Kidney glomerular epithelial cell (primary cell): ENCODE data around the gene CNOT8.
"Not testable (repeated sequence)": the region's sequence is repeated elsewhere in the genome, so short reads cannot be mapped to it uniquely, and the experiment has no call there.

Source experiments
- DNase-seq: peaks from one replicate; lab custom pipeline; 2025; lab: John Stamatoyannopoulos, UW

Gene CNOT8

GRCh38 chr5:154858297-154858971, at the start of gene CNOT8:
Gene CNOT8, plus strand, starts transcription at chr5:154858627. Its CDS starts 4,652 bp downstream, at chr5:154863279.
- peak; percentile 93 for DNase-seq

- no peak for DNase-seq
Observed at GRCh38 chr5:154811239-154811638, 47.2 kb upstream of the CNOT8 start.

GRCh38 chr5:154811653-154812465, 46.6 kb upstream of the CNOT8 start:
- DNase-seq, result peak; percentile 63

- no peak for DNase-seq
Observed at GRCh38 chr5:154813158-154813557, 45.3 kb upstream of the CNOT8 start.

- no peak for DNase-seq
Observed at GRCh38 chr5:154813736-154814135, 44.7 kb upstream of the CNOT8 start.

GRCh38 chr5:154815025-154815424, 43.4 kb upstream of the CNOT8 start:
- no peak for DNase-seq

- DNase-seq, result no peak
Observed at GRCh38 chr5:154815684-154816247, 42.7 kb upstream of the CNOT8 start.

- no peak for DNase-seq
Observed at GRCh38 chr5:154816891-154817492, 41.4 kb upstream of the CNOT8 start.

GRCh38 chr5:154817815-154818214, 40.6 kb upstream of the CNOT8 start:
- no peak for DNase-seq

- DNase-seq, result no peak
Observed at GRCh38 chr5:154818471-154819116, 39.8 kb upstream of the CNOT8 start.

- no peak for DNase-seq
Observed at GRCh38 chr5:154819546-154819945, 38.9 kb upstream of the CNOT8 start.

- no peak for DNase-seq
Observed at GRCh38 chr5:154820383-154820782, 38.0 kb upstream of the CNOT8 start.

- DNase-seq, result not testable (repeated sequence)
Observed at GRCh38 chr5:154822896-154823295, 35.5 kb upstream of the CNOT8 start.

- DNase-seq, result no peak
Observed at GRCh38 chr5:154823605-154824004, 34.8 kb upstream of the CNOT8 start.

GRCh38 chr5:154824070-154824469, 34.4 kb upstream of the CNOT8 start:
- DNase-seq, result no peak

- DNase-seq, result no peak
Observed at GRCh38 chr5:154829181-154829588, 29.2 kb upstream of the CNOT8 start.

- DNase-seq, result peak; percentile 43
Observed at GRCh38 chr5:154829589-154830218, 28.7 kb upstream of the CNOT8 start.

GRCh38 chr5:154830219-154830595, 28.2 kb upstream of the CNOT8 start:
- DNase-seq, result no peak

- no peak for DNase-seq
Observed at GRCh38 chr5:154830596-154830995, 27.8 kb upstream of the CNOT8 start.

- no peak for DNase-seq
Observed at GRCh38 chr5:154831451-154831850, 27.0 kb upstream of the CNOT8 start.

GRCh38 chr5:154832804-154833203, 25.6 kb upstream of the CNOT8 start:
- not testable (repeated sequence) for DNase-seq

GRCh38 chr5:154834053-154834452, 24.4 kb upstream of the CNOT8 start:
- no peak for DNase-seq
